Measurements from ENCODE around the gene ZFYVE1. TPM values are rescaled to one million over a fixed set of nuclear protein-coding genes. Genes with fewer than 3 reads are reported as not detected.

The ZFYVE1 gene
- total and polyA plus RNA-seq, 2 experiments from 2014 or later = 15.3 TPM

- H3K27ac ChIP-seq = no peak overlapping the region
These were observed 44.7 kb downstream of the ZFYVE1 start for GRCh38 chr14:72982146-72982708.

DNA sequence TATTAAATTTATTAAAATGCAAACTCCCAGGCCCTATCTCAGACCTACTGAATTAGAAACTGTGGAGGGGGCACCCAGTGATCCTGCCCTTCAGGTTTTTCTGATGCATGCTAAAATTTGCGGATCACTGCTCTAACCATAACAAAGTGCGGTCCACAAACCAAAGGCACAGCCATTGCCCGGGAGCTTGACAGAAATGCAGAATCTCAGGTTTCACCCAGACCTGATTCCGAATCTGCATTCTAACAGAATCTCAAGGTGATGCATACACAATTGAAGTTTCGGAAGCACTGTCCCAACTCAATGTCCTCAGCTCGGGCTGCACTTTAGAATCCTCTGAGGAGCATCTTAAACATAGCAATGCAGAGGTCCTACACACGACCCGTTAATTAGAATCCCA lies 46.0 kb downstream of the ZFYVE1 start:
- 95% methylated on average over 8 of the region's 8 CpGs for whole genome bisulfite sequencing (ENCODE audit: low lambda C conversion rate, missing lambda C conversion rate)
- Histone ChIP-seq H2AFZ (no peak overlapping the region), H3K9me2 (replicated peaks; ENCODE audit: insufficient read depth) (no peaks in the 10 kb centered on the region), H3K27ac (no peak overlapping the region), H4K20me1 (ENCODE audit: insufficient read depth, poor library complexity, severe bottlenecking) (no peaks in the 10 kb centered on the region), H3K4me1 (ENCODE audit: insufficient read depth) (no peaks in the 10 kb centered on the region), H3K4me3 (no peak overlapping the region), H3K36me3 (replicated peaks; ENCODE audit: insufficient read depth, low read depth) (no peaks in the 10 kb centered on the region), H3K9me3 (ENCODE audit: low read depth) (no peaks in the 10 kb centered on the region), H3K27me3 (no peaks in the 10 kb centered on the region), H3K79me2 (no peaks in the 10 kb centered on the region), H3K4me2 (no peak overlapping the region)
- no peak for TF ChIP-seq CTCF (IDR thresholded peaks at IDR 0.05; ENCODE audit: poor library complexity)
- no peak for TF ChIP-seq EZH2 (IDR thresholded peaks at IDR 0.05; ENCODE audit: borderline replicate concordance)
- TF ChIP-seq EZH2phosphoT487 (IDR thresholded peaks at IDR 0.05; ENCODE audit: low read depth, severe bottlenecking, unreplicated experiment) = no peak
- DNase-seq (ENCODE audit: low spot score) = no peak

More at GRCh38 chr14:72982146-72982708, 44.7 kb downstream of the ZFYVE1 start:
- no peak overlapping the region for H2AFZ ChIP-seq
- H3K9me2 ChIP-seq (replicated peaks; ENCODE audit: insufficient read depth) = no peaks in the 10 kb centered on the region
- no peaks in the 10 kb centered on the region for H4K20me1 ChIP-seq (ENCODE audit: insufficient read depth, poor library complexity, severe bottlenecking)
- no peaks in the 10 kb centered on the region for H3K36me3 ChIP-seq (replicated peaks; ENCODE audit: insufficient read depth, low read depth)
- no peak for TF ChIP-seq EZH2phosphoT487 (IDR thresholded peaks at IDR 0.05; ENCODE audit: low read depth, severe bottlenecking, unreplicated experiment)
- no peaks in the 10 kb centered on the region for H3K9me3 ChIP-seq (ENCODE audit: low read depth)
- no peaks in the 10 kb centered on the region for H3K79me2 ChIP-seq
- no peak overlapping the region for H3K4me3 ChIP-seq
- no peaks in the 10 kb centered on the region for H3K27me3 ChIP-seq
- H3K4me2 ChIP-seq = no peak overlapping the region
- 86% methylated on average over 3 of the region's 3 CpGs for WGBS (ENCODE audit: low lambda C conversion rate, missing lambda C conversion rate)
- no peaks in the 10 kb centered on the region for H3K4me1 ChIP-seq (ENCODE audit: insufficient read depth)
- no peak for DNase-seq (ENCODE audit: low spot score)

GRCh38 chr14:72978856-72979255 lies 48.0 kb downstream of the ZFYVE1 start:
- Histone ChIP-seq H3K79me2 (no peaks in the 10 kb centered on the region), H2AFZ (no peak overlapping the region), H3K9me2 (replicated peaks; ENCODE audit: insufficient read depth) (no peaks in the 10 kb centered on the region), H3K36me3 (replicated peaks; ENCODE audit: insufficient read depth, low read depth) (no peaks in the 10 kb centered on the region), H3K4me1 (ENCODE audit: insufficient read depth) (no peaks in the 10 kb centered on the region), H3K4me2 (no peak overlapping the region), H3K27me3 (no peaks in the 10 kb centered on the region), H3K27ac (no peak overlapping the region), H3K4me3 (no peak overlapping the region), H3K9me3 (ENCODE audit: low read depth) (no peaks in the 10 kb centered on the region), H4K20me1 (ENCODE audit: insufficient read depth, poor library complexity, severe bottlenecking) (no peaks in the 10 kb centered on the region)
- no peak for DNase-seq (ENCODE audit: low spot score)
- no peak for TF ChIP-seq EZH2phosphoT487 (IDR thresholded peaks at IDR 0.05; ENCODE audit: low read depth, severe bottlenecking, unreplicated experiment)
- no peak for TF ChIP-seq CTCF (IDR thresholded peaks at IDR 0.05; ENCODE audit: poor library complexity)
- TF ChIP-seq EZH2 (IDR thresholded peaks at IDR 0.05; ENCODE audit: borderline replicate concordance) = no peak
- WGBS (ENCODE audit: low lambda C conversion rate, missing lambda C conversion rate) = 97% methylated on average over 9 of the region's 9 CpGs

DNA sequence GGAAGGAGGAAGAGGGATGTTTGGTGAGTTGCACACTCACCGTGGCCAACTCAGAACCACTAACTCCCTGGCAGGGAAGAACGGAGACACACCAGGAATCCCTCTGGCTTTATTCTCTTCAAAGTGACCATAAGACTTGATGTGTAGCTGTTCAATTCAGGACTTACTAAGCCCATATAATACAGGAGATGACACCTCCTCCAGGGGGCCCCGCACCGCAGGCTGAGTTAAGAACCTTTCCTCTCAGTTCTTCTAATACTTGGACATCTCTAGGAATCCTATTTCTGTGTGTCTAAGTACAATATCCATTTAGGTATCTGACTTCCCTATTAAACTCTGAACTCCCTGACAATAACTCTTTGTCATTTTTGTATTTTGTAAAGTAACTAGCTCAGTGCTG lies 51.1 kb downstream of the ZFYVE1 start:
- no peak overlapping the region for H3K4me3 ChIP-seq
- H3K4me1 ChIP-seq (ENCODE audit: insufficient read depth) = no peaks in the 10 kb centered on the region
- no peaks in the 10 kb centered on the region for H3K79me2 ChIP-seq
- no peaks in the 10 kb centered on the region for H3K9me2 ChIP-seq (replicated peaks; ENCODE audit: insufficient read depth)
- no peaks in the 10 kb centered on the region for H3K9me3 ChIP-seq (ENCODE audit: low read depth)
- H4K20me1 ChIP-seq (ENCODE audit: insufficient read depth, poor library complexity, severe bottlenecking) = no peaks in the 10 kb centered on the region
- no peak overlapping the region for H2AFZ ChIP-seq
- TF ChIP-seq CTCF (IDR thresholded peaks at IDR 0.05; ENCODE audit: poor library complexity) (no peak), EZH2phosphoT487 (IDR thresholded peaks at IDR 0.05; ENCODE audit: low read depth, severe bottlenecking, unreplicated experiment) (no peak), EZH2 (IDR thresholded peaks at IDR 0.05; ENCODE audit: borderline replicate concordance) (no peak)
- 91% methylated on average over 4 of the region's 4 CpGs for WGBS (ENCODE audit: low lambda C conversion rate, missing lambda C conversion rate)
- no peaks in the 10 kb centered on the region for H3K36me3 ChIP-seq (replicated peaks; ENCODE audit: insufficient read depth, low read depth)
- no peak for DNase-seq (ENCODE audit: low spot score)
- no peak overlapping the region for H3K27ac ChIP-seq
- H3K4me2 ChIP-seq = no peak overlapping the region
- no peaks in the 10 kb centered on the region for H3K27me3 ChIP-seq
